NT2/D1 (cell line): ENCODE results near the gene KCNQ1.

Source experiments
- SUZ12 ChIP-seq: IDR thresholded peaks from 2 replicates; pipeline ENCODE4 v1.6.1; 2011; ENCODE audit not compliant: insufficient read length, insufficient read depth; ENCODE audit errors: extremely low read depth
- YY1 ChIP-seq: IDR thresholded peaks from 2 replicates; pipeline ENCODE4 v1.6.1; 2011; ENCODE audit not compliant: insufficient read length, insufficient read depth
- ZNF274 ChIP-seq: IDR thresholded peaks from 2 replicates; pipeline ENCODE4 v1.6.1; 2011; ENCODE audit warnings: mild to moderate bottlenecking, low read depth, low read length

- no peak for TF ChIP-seq ZNF274
- no peak for TF ChIP-seq YY1
- TF ChIP-seq SUZ12: no peak
Measured at GRCh38 chr11:2737226-2737590, 292.4 kb downstream of the KCNQ1 start.
